Osteocyte (in vitro differentiated cells): ENCODE measurements around the gene TECTB. TPM values are rescaled to one million over a fixed set of nuclear protein-coding genes. Genes with fewer than 3 reads are reported as not detected.

Experiments
- DNase-seq: peaks from one replicate; pipeline ENCODE4 v3.0.0; 2021; ENCODE audit warnings: mixed read lengths; ENCODE audit not compliant: unreplicated experiment; ENCODE audit errors: extremely low spot score
- H3K27ac Mint-ChIP-seq: one replicate; pipeline ENCODE4 v1.8.0; 2021; ENCODE audit warnings: mild to moderate bottlenecking, mixed read lengths; ENCODE audit not compliant: unreplicated experiment
- H3K27me3 Mint-ChIP-seq: one replicate; pipeline ENCODE4 v1.8.0; 2021; ENCODE audit warnings: mixed read lengths; ENCODE audit not compliant: unreplicated experiment
- H3K36me3 Mint-ChIP-seq: one replicate; pipeline ENCODE4 v1.8.0; 2021; ENCODE audit warnings: mixed read lengths; ENCODE audit not compliant: unreplicated experiment
- H3K4me1 Mint-ChIP-seq: one replicate; pipeline ENCODE4 v1.8.0; 2021; ENCODE audit warnings: mixed read lengths; ENCODE audit not compliant: unreplicated experiment
- H3K4me3 Mint-ChIP-seq: one replicate; pipeline ENCODE4 v1.8.0; 2021; ENCODE audit warnings: mild to moderate bottlenecking, moderate library complexity, mixed read lengths; ENCODE audit not compliant: unreplicated experiment
- H3K9me3 Mint-ChIP-seq: one replicate; pipeline ENCODE4 v1.8.0; 2021; ENCODE audit warnings: mixed read lengths; ENCODE audit not compliant: unreplicated experiment
- total RNA-seq: library from RNA; stranded (reverse); gene quantifications from 2 replicates; pipeline ENCODE4 v1.2.1, GENCODE V29; 2021
- TF ChIP-seq, protein P1 (sequence below): fragments of 200-600 bp; sonication (generic); IDR thresholded peaks from 2 replicates; pipeline ENCODE4 v1.5.0; 2021; ENCODE audit warnings: antibody characterized with exemption, mild to moderate bottlenecking, moderate library complexity

The TECTB gene
- total RNA-seq, 1 donor from 2014 or later, result not detected

DNA sequence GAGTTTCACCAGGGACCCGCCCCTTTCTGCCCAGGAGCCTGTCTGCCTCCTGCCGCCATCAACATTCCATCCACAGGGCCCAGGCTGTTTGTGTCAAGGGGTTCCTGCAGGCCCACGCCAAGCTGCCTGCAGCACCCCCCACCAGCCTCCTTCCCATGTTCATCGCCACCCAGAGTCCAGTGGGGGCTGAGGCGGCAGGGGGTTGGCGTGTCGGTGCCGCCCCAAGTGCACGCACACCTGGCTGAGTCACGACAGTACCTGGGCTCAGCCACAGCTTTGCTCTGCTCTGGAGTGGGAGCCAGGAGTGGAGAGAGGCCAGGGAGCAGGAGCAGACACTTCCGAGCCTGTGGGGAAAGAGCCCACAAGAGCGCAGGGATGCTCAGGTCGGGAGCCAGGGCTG, 42.8 kb upstream of the TECTB start:
- H3K4me1 Mint-ChIP-seq, result no peaks in the 10 kb centered on the region

DNA sequence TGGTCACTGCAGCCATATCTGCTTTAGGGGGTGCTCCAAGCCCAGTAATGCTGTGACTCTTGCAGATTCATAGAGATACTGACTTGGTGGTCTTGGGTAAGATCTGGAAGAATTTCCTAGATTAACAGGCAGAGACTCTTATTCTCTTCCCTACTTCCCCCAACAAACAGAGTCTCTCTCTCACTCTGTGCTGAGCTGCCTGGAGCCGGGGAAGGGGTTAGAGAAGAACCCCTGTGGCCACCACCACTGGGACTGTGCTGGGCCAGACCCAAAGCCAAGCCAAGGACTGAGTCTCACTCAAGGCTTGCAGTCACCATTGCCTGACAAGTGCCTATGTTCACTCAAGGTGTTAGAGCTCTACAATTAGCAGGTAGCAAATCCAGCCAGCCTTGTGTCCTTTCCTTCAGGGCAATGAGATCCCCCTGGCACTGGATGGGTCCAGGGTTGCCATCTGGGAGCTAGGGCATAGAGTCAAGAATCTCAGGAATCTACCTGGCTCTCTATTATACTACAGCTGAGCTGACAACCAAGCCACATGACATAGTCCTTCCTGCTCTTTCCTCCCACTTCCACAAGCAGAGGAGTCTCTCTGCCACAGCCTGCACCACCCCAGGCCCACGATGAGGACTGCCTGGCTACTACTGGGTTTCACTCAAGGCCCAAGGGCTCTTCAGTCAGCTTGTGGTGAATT, 41.4 kb upstream of the TECTB start:
- H3K4me1 Mint-ChIP-seq, result no peaks in the 10 kb centered on the region
- DNase-seq, result no peak
- no peak overlapping the region for H3K27ac Mint-ChIP-seq
- TF ChIP-seq, protein P1, sequence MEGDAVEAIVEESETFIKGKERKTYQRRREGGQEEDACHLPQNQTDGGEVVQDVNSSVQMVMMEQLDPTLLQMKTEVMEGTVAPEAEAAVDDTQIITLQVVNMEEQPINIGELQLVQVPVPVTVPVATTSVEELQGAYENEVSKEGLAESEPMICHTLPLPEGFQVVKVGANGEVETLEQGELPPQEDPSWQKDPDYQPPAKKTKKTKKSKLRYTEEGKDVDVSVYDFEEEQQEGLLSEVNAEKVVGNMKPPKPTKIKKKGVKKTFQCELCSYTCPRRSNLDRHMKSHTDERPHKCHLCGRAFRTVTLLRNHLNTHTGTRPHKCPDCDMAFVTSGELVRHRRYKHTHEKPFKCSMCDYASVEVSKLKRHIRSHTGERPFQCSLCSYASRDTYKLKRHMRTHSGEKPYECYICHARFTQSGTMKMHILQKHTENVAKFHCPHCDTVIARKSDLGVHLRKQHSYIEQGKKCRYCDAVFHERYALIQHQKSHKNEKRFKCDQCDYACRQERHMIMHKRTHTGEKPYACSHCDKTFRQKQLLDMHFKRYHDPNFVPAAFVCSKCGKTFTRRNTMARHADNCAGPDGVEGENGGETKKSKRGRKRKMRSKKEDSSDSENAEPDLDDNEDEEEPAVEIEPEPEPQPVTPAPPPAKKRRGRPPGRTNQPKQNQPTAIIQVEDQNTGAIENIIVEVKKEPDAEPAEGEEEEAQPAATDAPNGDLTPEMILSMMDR, result no peak
- no peaks in the 10 kb centered on the region for H3K27me3 Mint-ChIP-seq
- no peaks in the 10 kb centered on the region for H3K36me3 Mint-ChIP-seq
- no peak overlapping the region for H3K4me3 Mint-ChIP-seq
- H3K9me3 Mint-ChIP-seq, result peaks cover 27% of the 10 kb centered on the region

More for the DNA sequence above, 42.8 kb upstream of the TECTB start:
- Mint-ChIP-seq H3K4me3 (no peak overlapping the region), H3K9me3 (peaks cover 27% of the 10 kb centered on the region), H3K27me3 (no peaks in the 10 kb centered on the region), H3K36me3 (no peaks in the 10 kb centered on the region), H3K27ac (no peak overlapping the region)
- TF ChIP-seq, protein P1, result no peak
- no peak for DNase-seq

DNA sequence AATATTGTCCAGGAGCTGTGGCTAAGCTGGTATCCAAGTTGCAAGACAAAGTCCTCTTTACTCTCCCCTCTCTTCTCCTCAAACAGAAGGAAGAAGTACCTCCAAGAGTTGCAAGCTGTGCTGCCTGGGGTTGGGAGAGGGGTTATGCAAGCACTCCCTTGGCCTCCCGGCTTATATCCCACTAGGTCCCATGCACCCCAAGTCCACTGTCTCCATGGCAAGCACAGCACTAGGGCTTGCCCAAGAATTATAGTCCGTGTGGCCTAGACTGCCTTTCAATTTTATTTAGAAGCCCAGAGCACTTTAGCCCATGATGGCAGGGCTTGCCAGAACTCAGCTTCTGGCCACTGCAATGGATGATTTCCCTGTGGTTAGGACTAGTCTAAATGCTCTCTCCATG, 40.4 kb upstream of the TECTB start:
- no peak for DNase-seq
- Mint-ChIP-seq H3K27me3 (no peaks in the 10 kb centered on the region), H3K4me3 (no peak overlapping the region), H3K36me3 (no peaks in the 10 kb centered on the region), H3K9me3 (peaks cover 30% of the 10 kb centered on the region), H3K27ac (no peak overlapping the region), H3K4me1 (no peaks in the 10 kb centered on the region)
- TF ChIP-seq, protein P1, result no peak

DNA sequence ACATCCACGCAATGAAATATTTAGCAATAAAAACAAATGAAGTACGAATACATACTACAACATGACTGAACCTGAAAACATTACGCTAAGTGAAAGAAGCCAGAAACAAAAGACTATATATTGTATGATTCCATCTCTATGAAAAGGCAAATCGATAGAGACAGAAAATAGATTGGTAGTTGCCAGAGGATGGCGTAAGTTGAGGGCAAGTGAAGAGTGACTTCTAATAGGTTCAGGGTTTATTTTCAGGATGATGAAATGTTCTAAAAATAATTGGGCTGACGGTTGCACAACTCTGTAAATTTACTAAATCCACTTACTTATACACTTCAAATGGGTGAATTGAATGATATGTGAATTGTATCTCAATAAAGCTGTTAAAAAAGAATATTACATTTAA, 39.5 kb upstream of the TECTB start:
- H3K4me3 Mint-ChIP-seq, result no peak overlapping the region
- H3K4me1 Mint-ChIP-seq, result no peaks in the 10 kb centered on the region
- H3K27me3 Mint-ChIP-seq, result no peaks in the 10 kb centered on the region
- no peak overlapping the region for H3K27ac Mint-ChIP-seq
- no peak for DNase-seq
- no peaks in the 10 kb centered on the region for H3K36me3 Mint-ChIP-seq
- TF ChIP-seq, protein P1, result no peak
- H3K9me3 Mint-ChIP-seq, result peaks cover 25% of the 10 kb centered on the region

DNA sequence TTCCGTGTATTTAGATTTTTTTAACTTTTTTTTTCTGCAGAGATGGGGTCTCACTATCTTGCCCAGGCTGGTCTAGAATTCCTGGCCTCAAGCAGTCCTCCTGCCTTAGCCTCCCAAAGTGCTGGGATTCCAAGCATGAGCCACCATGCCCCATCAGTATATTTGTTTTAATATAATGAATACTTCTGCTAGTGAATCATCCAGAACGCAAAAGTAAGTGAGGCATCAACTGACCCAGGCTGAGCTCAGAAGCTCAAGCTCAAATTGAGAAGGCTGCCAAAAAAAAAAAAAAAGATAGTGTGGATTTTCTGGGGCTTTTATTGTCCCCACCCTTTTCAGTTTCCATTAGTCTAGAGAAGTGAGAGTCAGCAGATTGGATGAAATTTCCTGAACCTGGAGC, 39.0 kb upstream of the TECTB start:
- TF ChIP-seq, protein P1, result no peak
- Mint-ChIP-seq H3K36me3 (no peaks in the 10 kb centered on the region), H3K9me3 (peaks cover 26% of the 10 kb centered on the region), H3K27me3 (no peaks in the 10 kb centered on the region), H3K4me1 (no peaks in the 10 kb centered on the region), H3K4me3 (no peak overlapping the region), H3K27ac (no peak overlapping the region)
- no peak for DNase-seq
